K562 (cell line): ENCODE measurements around the gene YOD1. TPM values are rescaled to one million over a fixed set of nuclear protein-coding genes. Genes with fewer than 3 reads are reported as not detected.

Source experiments
- CHAMP1 ChIP-seq: fragments of 450-650 bp; IDR thresholded peaks from 2 replicates; pipeline ENCODE4 v1.6.1; 2016; ENCODE audit warnings: mild to moderate bottlenecking
- MCM5 ChIP-seq: fragments of 450-650 bp; IDR thresholded peaks from 2 replicates; pipeline ENCODE4 v1.6.1; 2016; ENCODE audit warnings: low read depth
- MEF2A ChIP-seq: IDR thresholded peaks from 2 replicates; pipeline ENCODE4 v1.6.1; 2011; ENCODE audit warnings: low read depth, mild to moderate bottlenecking, low read length, moderate library complexity; ENCODE audit not compliant: control insufficient read depth
- MEF2D ChIP-seq: conservative IDR thresholded peaks from 2 replicates; pipeline ENCODE4 v1.6.1; 2016; ENCODE audit warnings: low read depth, missing genetic modification characterization, missing compliant biosample characterization
- PHB2 ChIP-seq: fragments of 450-650 bp; IDR thresholded peaks from 2 replicates; pipeline ENCODE4 v1.6.1; 2017; ENCODE audit warnings: low read depth
- ZBTB5 ChIP-seq: fragments of 450-650 bp; IDR thresholded peaks from 2 replicates; pipeline ENCODE4 v1.6.1; 2017; ENCODE audit warnings: antibody characterized with exemption
- ZNF41 ChIP-seq: fragments of 250-450 bp; sonication (Bioruptor Pico); conservative IDR thresholded peaks from 2 replicates; pipeline ENCODE4 v1.4.0; 2020; ENCODE audit warnings: mild to moderate bottlenecking
- ZNF609 ChIP-seq: sonication (generic); formaldehyde crosslinking; IDR thresholded peaks from 2 replicates; pipeline ENCODE4 v1.8.1; 2023; ENCODE audit warnings: missing genetic modification reagents, mild to moderate bottlenecking, borderline replicate concordance
- ZNF75A ChIP-seq: fragments of 450-650 bp; formaldehyde crosslinking; IDR thresholded peaks from 2 replicates; pipeline ENCODE4 v1.4.0; 2020; ENCODE audit warnings: mild to moderate bottlenecking
- polyA plus RNA-seq, 8 experiments: library from polyadenylated mRNA; depleted of rRNA in 4 of 8; stranded (reverse) in 5 of 8; unstranded in 3 of 8; fragments of >200 nt; fragmentation: Nextera tagmentation in 2 of 8; fragmentation: Illumina TruSeq in 1 of 8; extraction: Ambion mirVana in 2 of 8; extraction: Trizol in 1 of 8; gene quantifications; 2 replicates each; pipeline versions ENCODE4 v1.2.1 to v1.2.3, GENCODE V29; 2011 to 2014; ENCODE audit warnings: inconsistent platforms in 1 of 8, missing spikeins in 1 of 8
- total RNA-seq, 7 experiments: library from RNA; depleted of rRNA in 6 of 7; stranded (reverse); fragments of >200 nt in 6 of 7; fragmentation: Illumina TruSeq in 2 of 7; extraction: Trizol in 2 of 7; gene quantifications; 2 replicates each; pipeline versions ENCODE4 v1.2.1 to v1.2.3, GENCODE V29; 2011 to 2021; ENCODE audit warnings: low replicate concordance in 1 of 7
- TF ChIP-seq, protein P1 (sequence below): fragments of 250-450 bp; sonication (Bioruptor Pico); IDR thresholded peaks from 2 replicates; pipeline ENCODE4 v1.5.0; 2021; ENCODE audit warnings: mild to moderate bottlenecking, borderline replicate concordance
- TF ChIP-seq, protein P2 (sequence below): fragments of 450-650 bp; IDR thresholded peaks from 2 replicates; pipeline ENCODE4 v1.7.0; 2016; ENCODE audit warnings: borderline replicate concordance

YOD1 gene
- total and polyA plus RNA-seq, 9 of the 15 experiments (the other 6 are each of a cell fraction or from before 2014, with no cell fraction given) = 18.2 to 78.1 (median 46.9) TPM

DNA sequence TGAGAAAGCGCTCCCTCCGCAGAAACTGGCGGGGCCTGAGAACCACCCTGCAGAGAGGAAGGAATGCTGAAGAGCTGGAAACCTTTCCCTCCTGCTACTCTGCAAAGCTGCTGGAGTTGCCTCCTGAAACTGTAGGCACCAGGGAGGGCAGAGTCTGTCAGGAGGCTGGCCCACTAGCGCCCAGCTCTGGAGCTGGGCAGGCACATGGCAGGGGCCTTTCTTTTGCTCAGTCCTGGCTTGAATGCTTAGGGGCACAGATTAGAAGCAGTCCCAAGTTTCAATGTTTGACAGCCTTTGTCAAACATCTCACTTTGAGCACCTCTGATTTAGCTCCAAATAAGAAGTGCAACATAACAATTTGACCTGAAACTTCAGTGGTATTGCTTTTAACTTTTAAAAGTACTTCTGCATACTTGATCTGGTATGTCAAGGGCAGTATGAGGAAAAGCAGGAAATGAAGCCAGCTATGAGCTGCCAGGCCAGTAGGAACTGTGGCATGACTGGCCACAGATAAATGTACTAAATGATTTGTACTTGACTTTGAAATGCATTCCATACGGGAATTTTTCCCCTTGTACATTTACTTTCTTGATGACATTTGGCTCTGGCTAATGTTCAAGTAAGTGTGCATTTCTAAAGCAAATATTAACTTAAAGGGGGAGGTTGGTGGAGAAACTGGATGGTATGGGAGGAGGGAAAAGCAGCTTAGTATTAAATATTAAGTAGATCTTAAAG, 25.7 kb downstream of the YOD1 start (continued):
- TF ChIP-seq ZNF609 (CRISPR knock-in tag) (no peak), PHB2 (no peak), CHAMP1 (no peak), ZBTB5 (no peak), MCM5 (no peak), MEF2D (tag) (peak; percentile 57; the same call in 1 of the 2 replicates), MEF2A (no peak), ZNF41 (peak; percentile 32; the same call in 1 of the 2 replicates), ZNF75A (peak; percentile 65)
- TF ChIP-seq, protein P1, sequence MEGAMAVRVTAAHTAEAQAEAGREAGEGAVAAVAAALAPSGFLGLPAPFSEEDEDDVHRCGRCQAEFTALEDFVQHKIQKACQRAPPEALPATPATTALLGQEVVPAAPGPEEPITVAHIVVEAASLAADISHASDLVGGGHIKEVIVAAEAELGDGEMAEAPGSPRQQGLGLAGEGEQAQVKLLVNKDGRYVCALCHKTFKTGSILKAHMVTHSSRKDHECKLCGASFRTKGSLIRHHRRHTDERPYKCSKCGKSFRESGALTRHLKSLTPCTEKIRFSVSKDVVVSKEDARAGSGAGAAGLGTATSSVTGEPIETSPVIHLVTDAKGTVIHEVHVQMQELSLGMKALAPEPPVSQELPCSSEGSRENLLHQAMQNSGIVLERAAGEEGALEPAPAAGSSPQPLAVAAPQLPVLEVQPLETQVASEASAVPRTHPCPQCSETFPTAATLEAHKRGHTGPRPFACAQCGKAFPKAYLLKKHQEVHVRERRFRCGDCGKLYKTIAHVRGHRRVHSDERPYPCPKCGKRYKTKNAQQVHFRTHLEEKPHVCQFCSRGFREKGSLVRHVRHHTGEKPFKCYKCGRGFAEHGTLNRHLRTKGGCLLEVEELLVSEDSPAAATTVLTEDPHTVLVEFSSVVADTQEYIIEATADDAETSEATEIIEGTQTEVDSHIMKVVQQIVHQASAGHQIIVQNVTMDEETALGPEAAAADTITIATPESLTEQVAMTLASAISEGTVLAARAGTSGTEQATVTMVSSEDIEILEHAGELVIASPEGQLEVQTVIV = 0 out of 2 replicates have a peak, but pooled peaks have one; percentile 13
- TF ChIP-seq, protein P2, sequence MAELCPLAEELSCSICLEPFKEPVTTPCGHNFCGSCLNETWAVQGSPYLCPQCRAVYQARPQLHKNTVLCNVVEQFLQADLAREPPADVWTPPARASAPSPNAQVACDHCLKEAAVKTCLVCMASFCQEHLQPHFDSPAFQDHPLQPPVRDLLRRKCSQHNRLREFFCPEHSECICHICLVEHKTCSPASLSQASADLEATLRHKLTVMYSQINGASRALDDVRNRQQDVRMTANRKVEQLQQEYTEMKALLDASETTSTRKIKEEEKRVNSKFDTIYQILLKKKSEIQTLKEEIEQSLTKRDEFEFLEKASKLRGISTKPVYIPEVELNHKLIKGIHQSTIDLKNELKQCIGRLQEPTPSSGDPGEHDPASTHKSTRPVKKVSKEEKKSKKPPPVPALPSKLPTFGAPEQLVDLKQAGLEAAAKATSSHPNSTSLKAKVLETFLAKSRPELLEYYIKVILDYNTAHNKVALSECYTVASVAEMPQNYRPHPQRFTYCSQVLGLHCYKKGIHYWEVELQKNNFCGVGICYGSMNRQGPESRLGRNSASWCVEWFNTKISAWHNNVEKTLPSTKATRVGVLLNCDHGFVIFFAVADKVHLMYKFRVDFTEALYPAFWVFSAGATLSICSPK = no peak
